ELF-1 (cell line): ENCODE measurements around the gene VSTM1.
"Not testable (repeated sequence)": the region's sequence is repeated elsewhere in the genome, so short reads cannot be mapped to it uniquely, and the experiment has no call there.

ENCODE experiments used
- DNase-seq: peaks from one replicate; pipeline ENCODE4 v3.0.0-alpha.2; 2016; ENCODE audit warnings: low read depth, low spot score

Gene VSTM1

GRCh38 chr19:54073829-54074228 lies 10.1 kb upstream of the VSTM1 start:
- DNase-seq: no peak

- no peak for DNase-seq
Observed at GRCh38 chr19:54069470-54069869, 5.8 kb upstream of the VSTM1 start.

DNA sequence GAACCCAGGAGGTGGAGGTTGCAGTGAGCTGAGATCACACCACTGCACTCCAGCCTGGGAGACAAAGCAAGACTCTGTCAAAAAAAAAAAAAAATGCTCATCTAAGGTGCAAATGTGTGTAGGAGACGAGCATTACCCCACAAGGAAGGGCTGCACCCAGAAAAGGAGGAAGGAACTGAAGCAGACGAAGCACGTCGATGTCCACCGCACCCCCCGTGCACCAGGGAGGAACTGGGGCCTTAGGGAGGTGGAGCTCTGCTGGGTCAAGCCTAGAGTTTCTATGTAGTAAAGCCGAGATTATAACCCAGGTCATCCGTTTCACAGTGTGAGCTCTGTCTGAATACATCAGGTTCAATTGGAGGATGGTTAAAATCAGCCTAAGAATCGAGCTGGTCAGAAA lies 1.1 kb downstream of the VSTM1 start:
- DNase-seq: no peak

GRCh38 chr19:54047616-54048015 lies 16.1 kb downstream of the VSTM1 start:
- DNase-seq: no peak

GRCh38 chr19:54045771-54046170 lies 17.9 kb downstream of the VSTM1 start:
- DNase-seq: no peak

DNA sequence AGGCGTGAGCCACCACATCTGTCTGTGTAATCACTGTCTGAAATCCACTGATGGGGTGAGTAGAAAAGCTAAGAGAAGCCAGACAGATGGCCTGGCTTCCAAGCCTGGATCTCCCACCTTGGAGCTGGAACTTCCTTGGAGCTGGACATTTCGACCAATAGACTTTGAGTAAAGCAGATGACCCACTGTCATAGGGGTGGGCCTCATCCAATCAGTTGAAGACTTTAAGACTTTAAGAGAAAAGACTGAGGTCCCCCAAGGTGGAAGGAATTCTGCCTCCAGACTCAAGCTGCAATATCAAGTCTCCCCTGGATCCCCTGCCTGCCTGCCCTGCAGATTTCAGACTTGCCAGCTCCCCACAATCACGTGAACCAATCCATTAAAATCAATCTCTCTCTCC lies 20.7 kb downstream of the VSTM1 start:
- DNase-seq: no peak

DNA sequence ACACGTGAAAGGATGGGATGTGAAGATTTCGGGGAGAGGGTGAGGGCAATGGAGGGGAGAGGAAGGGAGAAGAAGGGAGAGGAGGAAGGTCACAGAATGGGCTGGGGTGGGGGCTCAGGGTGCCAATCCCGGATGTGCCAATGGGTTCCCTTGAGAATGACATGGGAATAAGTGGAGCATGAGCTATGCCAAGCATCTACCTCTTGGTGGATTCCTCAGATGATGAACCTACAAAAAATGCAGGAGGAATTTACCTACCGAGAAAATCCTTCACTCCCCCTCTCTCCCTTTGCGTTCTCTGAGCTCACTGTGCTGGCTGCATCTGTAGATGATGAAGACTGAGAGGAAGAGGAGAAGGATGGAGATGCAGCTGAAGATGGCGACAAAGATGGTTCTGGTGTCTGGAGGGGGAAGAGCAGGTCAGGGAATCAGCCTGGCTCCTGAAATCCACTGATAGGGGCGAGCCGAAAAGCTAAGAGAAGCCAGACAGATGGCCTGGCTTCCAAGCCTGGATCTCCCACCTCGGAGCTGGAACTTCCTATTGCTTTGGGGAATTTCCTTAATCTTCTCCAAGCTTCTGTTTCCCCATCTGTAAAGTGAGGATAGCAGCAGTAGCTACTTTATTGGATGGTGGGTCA lies 21.6 kb downstream of the VSTM1 start:
- no peak for DNase-seq

DNA sequence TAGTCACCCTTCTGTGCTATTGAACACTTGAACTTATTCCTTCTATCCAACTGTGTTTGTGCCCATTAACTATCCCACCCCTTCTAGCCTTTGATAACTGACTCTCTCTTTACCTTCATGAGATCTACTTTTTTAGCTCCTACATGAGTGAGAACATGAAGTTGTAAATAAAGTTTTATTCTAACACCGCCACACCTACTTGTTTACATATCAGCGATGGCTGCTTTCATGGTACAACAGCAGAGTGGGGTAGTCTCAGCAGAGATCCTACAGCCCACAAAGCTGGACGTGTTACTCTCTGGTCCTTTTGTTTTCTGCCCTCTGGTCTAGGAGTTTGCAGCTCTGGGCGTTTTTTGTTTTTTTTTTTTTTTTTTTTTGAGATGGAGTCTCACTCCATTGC lies 23.7 kb downstream of the VSTM1 start:
- DNase-seq: no peak

DNA sequence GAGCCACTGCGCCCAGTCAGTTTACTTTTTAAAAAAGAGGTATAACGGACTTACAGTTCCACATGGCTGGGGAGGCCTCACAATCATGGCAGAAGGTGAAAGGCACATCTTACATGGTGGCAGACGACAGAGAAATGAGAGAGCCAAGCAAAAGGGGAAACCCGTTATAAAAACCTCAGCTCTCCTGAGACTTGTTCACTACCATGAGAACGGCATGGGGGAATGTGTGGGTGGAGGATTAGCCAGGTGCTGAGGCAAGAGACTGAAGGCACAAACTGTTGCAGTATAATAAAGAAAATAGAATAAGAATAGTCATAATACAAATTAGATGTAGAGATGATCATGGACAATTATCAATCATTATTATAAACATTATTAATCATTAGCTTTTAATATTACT lies 27.2 kb downstream of the VSTM1 start:
- DNase-seq: not testable (repeated sequence)

- peak; percentile 60 for DNase-seq
Observed at GRCh38 chr19:54035215-54036178, 28.2 kb downstream of the VSTM1 start.

GRCh38 chr19:54030895-54031586 lies 32.7 kb downstream of the VSTM1 start:
- no peak for DNase-seq

- DNase-seq: peak; percentile 86
Observed at GRCh38 chr19:54029930-54030490, 33.7 kb downstream of the VSTM1 start.

- DNase-seq: no peak
Observed at GRCh38 chr19:54029301-54029700, 34.4 kb downstream of the VSTM1 start.

DNA sequence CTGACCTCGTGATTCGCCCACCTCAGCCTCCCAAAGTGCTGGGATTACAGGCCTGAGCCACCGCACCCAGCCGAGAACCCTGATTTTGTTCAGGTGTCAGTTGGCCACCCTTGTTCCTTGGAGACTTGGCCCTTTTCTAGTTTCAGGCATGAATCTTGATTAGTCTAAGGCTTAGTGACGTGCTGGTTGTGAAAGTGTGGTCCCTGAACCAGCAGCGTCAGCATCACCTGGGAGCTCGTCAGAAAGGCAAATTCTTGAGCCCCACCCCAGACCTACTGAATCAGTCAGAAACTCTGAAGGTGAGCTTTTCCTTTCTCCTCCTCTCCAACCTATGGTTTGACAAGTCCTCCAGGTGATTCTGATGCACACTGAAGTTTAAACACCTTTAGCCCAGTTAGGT lies 37.0 kb downstream of the VSTM1 start:
- DNase-seq: no peak

DNA sequence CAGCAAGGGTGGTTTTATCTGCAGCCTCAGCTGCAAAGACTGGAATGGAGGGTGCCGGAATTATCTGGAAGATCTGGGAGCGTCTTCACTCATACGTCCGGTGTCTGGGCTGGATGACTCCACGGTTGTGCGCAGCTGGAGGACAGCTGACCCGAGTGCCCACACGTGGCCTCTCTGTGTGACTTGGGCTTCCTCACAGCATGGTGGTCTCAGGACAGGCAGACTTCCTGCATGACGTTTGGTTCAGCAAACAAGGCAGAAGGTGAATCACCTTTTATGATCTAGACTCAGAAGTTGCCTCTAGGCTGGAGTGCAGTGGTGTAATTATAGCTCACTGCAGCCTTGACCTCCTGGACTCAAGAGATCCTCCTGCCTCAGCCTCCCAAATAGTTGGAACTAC lies 39.0 kb downstream of the VSTM1 start:
- DNase-seq: no peak

DNA sequence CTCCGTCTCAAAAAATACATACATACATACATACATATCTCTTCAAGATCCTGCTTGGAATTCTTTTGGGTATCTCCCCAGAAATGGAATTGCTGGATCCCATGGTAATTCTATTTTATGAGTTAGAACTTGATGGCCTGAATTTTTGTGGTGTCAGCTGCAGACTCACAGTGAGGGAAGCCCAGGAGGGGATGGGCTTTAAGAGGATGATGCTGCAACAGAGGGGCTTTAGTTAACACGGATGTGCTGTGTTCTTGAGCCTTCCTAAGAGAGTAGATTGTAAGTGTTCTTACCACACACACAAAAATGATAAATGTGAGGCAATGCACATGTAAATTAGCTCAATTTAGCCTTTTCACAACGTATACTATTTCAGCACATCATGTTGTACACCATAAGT lies 40.5 kb downstream of the VSTM1 start:
- no peak for DNase-seq

- no peak for DNase-seq
Observed at GRCh38 chr19:54021932-54022331, 41.8 kb downstream of the VSTM1 start.

DNA sequence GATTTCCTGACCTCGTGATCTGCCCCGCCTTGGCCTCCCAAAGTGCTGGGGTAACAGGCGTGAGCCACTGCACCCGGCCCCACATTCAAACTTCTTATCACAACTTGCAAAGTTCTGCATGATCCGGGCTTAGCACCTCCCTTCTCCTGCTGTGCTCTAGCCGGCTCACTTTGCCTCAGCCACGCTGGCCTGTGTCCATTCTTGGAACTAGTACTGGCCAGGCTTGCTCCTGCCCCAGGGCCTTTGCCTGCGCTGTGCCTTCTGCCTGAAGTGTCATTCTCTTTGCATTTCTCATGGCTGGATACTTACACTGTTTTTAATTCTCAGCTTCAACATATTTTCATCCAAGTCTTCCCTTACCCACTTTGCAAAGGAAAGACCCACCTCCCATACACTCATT lies 42.3 kb downstream of the VSTM1 start:
- no peak for DNase-seq

DNA sequence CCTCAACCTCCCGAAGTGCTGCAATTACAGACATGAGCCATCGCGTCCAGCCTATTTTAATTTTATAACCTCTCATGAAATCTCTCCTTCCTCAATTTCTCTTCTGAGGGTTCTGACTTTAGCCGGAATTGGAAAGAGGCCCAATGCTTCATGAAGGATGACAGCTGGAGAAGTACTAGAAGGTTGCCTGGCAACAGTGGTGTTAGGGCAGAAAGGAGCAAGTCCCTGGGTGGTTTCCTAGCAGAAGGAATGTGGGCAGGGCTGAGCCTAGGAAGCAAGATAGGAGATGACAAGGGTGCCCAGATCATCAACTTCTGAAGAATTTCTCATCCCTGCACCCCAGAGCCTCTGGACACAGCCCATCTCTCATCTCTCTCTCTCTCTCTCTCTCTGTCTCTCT lies 46.4 kb downstream of the VSTM1 start:
- peak; percentile 37 for DNase-seq

DNA sequence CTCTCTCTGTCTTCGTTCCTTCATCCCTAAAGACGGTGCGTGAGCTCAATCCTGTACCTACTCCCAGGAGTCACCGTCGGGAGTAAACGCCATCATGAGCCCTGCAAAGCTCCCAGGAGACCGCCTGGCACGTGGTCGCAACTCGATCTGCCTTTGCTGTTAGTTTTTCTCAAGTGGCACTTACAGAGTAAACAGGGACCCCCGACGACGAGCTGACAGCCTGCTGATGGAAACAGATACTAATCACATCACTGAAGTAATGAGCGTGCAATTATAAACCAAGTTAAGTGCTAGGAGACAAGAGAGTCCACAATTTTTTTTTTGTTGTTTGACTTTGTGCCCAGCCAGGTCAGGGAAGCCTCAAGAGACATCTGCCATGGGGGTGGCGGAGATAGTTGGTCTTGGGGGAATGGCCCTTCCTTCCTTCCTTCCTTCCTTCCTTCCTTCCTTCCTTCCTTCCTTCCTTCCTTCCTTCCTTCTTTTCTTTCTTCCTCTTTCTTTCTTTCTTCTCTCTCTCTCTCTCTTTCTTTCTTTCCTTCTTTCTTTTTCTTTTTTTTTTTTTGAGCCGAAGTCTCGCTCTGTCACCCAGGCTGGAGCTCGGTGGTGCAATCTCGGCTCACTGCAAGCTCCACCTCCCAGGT lies 48.7 kb downstream of the VSTM1 start:
- DNase-seq: no peak

GRCh38 chr19:54013866-54014265 lies 49.8 kb downstream of the VSTM1 start:
- no peak for DNase-seq
